Transverse colon (tissue), 4 donors: Measurements from ENCODE around the gene FKBP5.

ENCODE experiments used
- EP300 ChIP-seq: sonication (generic); formaldehyde crosslinking; IDR thresholded peaks from one replicate; pipeline ENCODE4 v1.6.1; 2017; ENCODE audit warnings: antibody characterized with exemption, low read depth
- POLR2A ChIP-seq: fragments of 450-650 bp; IDR thresholded peaks from one replicate; pipeline ENCODE4 v1.6.1; 2016; ENCODE audit warnings: antibody characterized with exemption, mild to moderate bottlenecking, moderate library complexity
- POLR2AphosphoS5 ChIP-seq, 3 donors: sonication (generic); formaldehyde crosslinking; IDR thresholded peaks; one replicate each; pipeline ENCODE4 v1.6.1; 2016; ENCODE audit warnings: antibody characterized with exemption in 3 of 3
- TF ChIP-seq, protein P1 (sequence below), 5 experiments: fragments of 200-600 bp in 3 of 5; fragments of 450-650 bp in 2 of 5; sonication (generic) in 3 of 5; IDR thresholded peaks; 1 replicate in 2 of 5; 2 replicates in 3 of 5; pipeline ENCODE4 v1.5.1; 2016 to 2017; ENCODE audit warnings: antibody characterized with exemption in 5 of 5, inconsistent platforms in 3 of 5, mild to moderate bottlenecking in 2 of 5, moderate library complexity in 1 of 5

DNA sequence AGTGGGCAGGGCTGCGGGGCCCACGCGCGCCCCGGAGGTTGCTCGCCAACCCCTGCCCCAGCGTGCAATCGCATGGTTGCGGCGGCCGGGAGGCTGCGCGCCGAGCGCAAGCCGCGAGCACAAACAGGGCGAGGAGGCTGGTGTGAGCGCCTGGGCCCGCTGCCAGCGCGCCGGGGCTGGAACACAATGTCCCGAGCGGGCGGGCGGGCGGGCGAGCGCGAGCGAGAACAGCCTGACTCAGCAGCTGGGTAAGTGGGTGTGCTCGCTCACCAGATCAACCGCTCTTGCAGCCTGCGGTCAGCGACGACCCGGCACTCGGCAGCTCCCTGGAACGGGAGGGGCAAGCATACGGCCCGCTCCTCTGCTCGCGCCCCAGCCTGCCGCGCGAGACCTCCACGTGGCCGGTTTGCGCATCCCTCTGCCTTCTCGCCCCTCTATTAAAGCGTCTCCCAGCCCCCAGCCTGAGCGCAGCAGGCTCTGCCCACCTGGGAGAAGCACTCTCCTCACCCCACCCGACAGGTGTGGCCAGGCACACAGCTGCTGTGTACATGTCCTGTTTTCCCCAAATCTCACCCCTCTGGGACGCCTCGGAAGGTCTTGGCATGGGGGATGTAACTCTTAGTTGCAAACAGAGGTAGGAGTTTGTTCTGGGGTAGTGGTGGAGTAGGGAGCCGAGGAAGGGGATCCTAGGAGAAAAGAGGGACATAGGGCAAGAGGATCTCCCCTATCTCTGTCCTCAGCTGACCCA, 39.4 kb upstream of the FKBP5 start:
- TF ChIP-seq, protein P1, sequence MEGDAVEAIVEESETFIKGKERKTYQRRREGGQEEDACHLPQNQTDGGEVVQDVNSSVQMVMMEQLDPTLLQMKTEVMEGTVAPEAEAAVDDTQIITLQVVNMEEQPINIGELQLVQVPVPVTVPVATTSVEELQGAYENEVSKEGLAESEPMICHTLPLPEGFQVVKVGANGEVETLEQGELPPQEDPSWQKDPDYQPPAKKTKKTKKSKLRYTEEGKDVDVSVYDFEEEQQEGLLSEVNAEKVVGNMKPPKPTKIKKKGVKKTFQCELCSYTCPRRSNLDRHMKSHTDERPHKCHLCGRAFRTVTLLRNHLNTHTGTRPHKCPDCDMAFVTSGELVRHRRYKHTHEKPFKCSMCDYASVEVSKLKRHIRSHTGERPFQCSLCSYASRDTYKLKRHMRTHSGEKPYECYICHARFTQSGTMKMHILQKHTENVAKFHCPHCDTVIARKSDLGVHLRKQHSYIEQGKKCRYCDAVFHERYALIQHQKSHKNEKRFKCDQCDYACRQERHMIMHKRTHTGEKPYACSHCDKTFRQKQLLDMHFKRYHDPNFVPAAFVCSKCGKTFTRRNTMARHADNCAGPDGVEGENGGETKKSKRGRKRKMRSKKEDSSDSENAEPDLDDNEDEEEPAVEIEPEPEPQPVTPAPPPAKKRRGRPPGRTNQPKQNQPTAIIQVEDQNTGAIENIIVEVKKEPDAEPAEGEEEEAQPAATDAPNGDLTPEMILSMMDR (IDR thresholded peaks at IDR 0.05), result peak in 2 of 5 experiments; percentile 17 to 26
- peak; percentile 89 for TF ChIP-seq POLR2A
- peak; percentile 100 for TF ChIP-seq EP300
- peak; percentile 90 to 97 (median 97) for TF ChIP-seq POLR2AphosphoS5 (IDR thresholded peaks at IDR 0.05)
